ENCODE results near the gene PLXNA2. TPM values are rescaled to one million over a fixed set of nuclear protein-coding genes. Genes with fewer than 3 reads are reported as not detected.

PLXNA2 gene
- total RNA-seq, 1 experiment from 2014 or later, result 0.06 TPM

DNA sequence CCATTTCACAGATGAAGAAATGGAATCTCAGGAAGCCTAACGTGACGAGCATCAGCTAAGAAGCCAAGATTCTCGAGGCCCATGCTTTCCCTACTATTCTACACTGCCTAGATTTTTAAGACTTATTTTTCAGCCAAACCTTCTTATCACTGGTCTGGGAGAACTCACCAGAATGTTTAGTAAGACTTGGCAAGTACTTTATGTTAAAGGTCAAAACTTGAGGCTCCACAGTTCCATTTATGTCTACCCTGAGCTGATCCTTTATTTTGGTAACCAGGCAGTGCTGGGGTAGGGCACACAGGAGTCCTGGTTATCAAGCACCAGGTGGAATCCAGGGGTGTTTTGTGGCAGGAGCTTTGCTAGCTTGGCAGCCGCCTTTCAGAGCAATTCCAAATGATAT, 16.8 kb downstream of the PLXNA2 start:
- peaks cover 79% of the 10 kb centered on the region for H3K27me3 ChIP-seq (replicated peaks; ENCODE audit: insufficient read depth, low read depth, low read length, poor library complexity)
- H3K9me3 ChIP-seq (ENCODE audit: low read depth, low read length, poor library complexity, severe bottlenecking), result no peaks in the 10 kb centered on the region
- DNase-seq (ENCODE audit: low spot score), result no peak
- H3K4me3 ChIP-seq (ENCODE audit: low read depth, low read length, poor library complexity, severe bottlenecking), result no peak overlapping the region
- TF ChIP-seq, protein P1, sequence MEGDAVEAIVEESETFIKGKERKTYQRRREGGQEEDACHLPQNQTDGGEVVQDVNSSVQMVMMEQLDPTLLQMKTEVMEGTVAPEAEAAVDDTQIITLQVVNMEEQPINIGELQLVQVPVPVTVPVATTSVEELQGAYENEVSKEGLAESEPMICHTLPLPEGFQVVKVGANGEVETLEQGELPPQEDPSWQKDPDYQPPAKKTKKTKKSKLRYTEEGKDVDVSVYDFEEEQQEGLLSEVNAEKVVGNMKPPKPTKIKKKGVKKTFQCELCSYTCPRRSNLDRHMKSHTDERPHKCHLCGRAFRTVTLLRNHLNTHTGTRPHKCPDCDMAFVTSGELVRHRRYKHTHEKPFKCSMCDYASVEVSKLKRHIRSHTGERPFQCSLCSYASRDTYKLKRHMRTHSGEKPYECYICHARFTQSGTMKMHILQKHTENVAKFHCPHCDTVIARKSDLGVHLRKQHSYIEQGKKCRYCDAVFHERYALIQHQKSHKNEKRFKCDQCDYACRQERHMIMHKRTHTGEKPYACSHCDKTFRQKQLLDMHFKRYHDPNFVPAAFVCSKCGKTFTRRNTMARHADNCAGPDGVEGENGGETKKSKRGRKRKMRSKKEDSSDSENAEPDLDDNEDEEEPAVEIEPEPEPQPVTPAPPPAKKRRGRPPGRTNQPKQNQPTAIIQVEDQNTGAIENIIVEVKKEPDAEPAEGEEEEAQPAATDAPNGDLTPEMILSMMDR (conservative IDR thresholded peaks at IDR 0.05; ENCODE audit: low read depth, low read length), result no peak
- no peak for TF ChIP-seq EZH2 (IDR thresholded peaks at IDR 0.05; ENCODE audit: borderline replicate concordance, low read depth, low read length, poor library complexity, severe bottlenecking)
- H3K4me1 ChIP-seq (ENCODE audit: insufficient read depth, low read length, poor library complexity, severe bottlenecking), result no peaks in the 10 kb centered on the region
- intact Hi-C loops (cut with micrococcal nuclease; ENCODE audit: unreplicated experiment), result no loop called here
- ChIA-PET CTCF (no interaction called here), POLR2A (ENCODE audit: low non-redundant PET) (no interaction called here)
- no peaks in the 10 kb centered on the region for H3K36me3 ChIP-seq (ENCODE audit: insufficient read depth, low read length, poor library complexity, severe bottlenecking)
- H3K27ac ChIP-seq (ENCODE audit: low read depth, low read length, poor library complexity, severe bottlenecking), result no peak overlapping the region
- BruUV-seq (replicated peaks), result no TSS peak

DNA sequence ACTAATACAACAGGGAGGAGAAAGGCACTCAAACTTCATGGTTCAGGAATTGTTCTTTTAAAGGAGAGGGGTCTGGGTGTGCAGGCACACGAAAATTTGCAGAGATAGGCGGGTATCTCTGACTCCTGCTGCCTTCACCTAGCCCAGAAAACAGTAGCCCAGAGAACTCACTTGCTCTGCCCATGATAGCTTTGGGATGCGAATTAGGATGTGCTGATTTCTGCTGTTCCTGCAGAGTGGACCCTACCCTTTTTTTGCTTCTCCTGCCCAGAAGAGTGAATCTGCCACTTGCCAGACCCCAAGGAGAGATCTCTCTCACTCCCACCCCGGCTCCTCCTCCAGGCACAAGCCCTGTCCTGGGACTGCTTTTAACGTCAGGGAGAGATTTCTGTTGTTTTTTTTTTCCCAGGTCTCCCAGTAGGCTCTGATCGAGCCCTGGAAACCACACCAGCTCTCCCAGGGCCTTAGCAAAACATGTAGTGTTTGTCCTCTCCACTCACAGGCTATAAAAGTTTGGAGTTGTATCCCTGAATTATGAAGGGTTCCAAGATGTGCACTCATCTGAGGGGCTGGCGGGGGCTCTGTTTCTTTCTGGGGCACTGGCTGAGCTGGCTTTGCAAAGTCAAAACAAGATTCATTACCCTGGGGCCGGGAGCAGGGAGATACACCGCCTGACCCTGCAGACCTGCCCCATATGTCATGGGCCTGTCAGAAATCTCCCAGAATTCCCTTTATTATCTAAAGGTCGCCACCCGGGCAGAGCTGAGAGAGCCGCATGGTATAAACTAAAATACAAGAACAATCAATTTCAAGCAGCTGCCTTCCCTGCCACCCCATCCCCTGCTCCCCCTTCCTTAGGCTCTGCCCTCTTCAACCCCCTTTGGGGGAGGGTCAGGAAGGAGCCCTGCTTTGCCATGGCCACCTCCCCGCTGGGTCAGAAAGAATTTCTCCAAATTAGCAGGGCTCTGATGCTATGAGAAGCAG, 17.9 kb downstream of the PLXNA2 start:
- Histone ChIP-seq H3K4me1 (ENCODE audit: insufficient read depth, low read length, poor library complexity, severe bottlenecking) (no peaks in the 10 kb centered on the region), H3K4me3 (ENCODE audit: low read depth, low read length, poor library complexity, severe bottlenecking) (no peak overlapping the region), H3K9me3 (ENCODE audit: low read depth, low read length, poor library complexity, severe bottlenecking) (no peaks in the 10 kb centered on the region), H3K36me3 (ENCODE audit: insufficient read depth, low read length, poor library complexity, severe bottlenecking) (no peaks in the 10 kb centered on the region), H3K27me3 (replicated peaks; ENCODE audit: insufficient read depth, low read depth, low read length, poor library complexity) (peaks cover 81% of the 10 kb centered on the region), H3K27ac (ENCODE audit: low read depth, low read length, poor library complexity, severe bottlenecking) (no peak overlapping the region)
- BruUV-seq (replicated peaks), result no TSS peak
- TF ChIP-seq, protein P1 (conservative IDR thresholded peaks at IDR 0.05; ENCODE audit: low read depth, low read length), result no peak
- TF ChIP-seq EZH2 (IDR thresholded peaks at IDR 0.05; ENCODE audit: borderline replicate concordance, low read depth, low read length, poor library complexity, severe bottlenecking), result no peak
- no peak for DNase-seq (ENCODE audit: low spot score)
- intact Hi-C loops (cut with micrococcal nuclease; ENCODE audit: unreplicated experiment), result no loop called here
- ChIA-PET CTCF (interaction anchor here (0.6 kb wide), 2 partner anchors 204 to 339 kb away, joined by 4 to 13 read pairs; no protein-coding TSS in a partner anchor), POLR2A (ENCODE audit: low non-redundant PET) (no interaction called here)

DNA sequence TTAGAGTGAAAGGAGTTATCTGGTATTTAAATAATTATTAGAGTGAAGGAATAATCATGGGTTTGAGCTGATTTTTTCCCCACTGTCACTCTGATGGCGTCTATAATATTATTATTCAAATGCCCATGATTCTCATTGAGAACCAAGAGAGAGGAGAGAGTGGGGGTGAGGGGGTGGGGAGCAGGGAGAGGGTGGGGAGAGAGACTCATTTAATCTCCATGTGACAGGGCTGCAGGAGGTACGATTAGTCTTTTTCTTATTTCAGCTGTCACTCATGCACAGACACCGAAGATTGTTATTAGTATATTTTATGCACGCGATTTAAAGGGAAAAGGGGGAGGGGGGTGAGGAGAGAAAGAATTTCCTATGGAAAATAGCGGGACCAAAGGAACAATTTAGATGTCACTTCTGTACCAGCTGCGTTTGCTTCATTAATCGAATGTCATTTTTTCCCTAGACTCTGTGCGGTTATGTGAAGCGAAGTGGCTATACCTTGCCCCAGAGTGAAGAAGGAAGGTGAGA, 19.9 kb downstream of the PLXNA2 start:
- Histone ChIP-seq H3K9me3 (ENCODE audit: low read depth, low read length, poor library complexity, severe bottlenecking) (no peaks in the 10 kb centered on the region), H3K36me3 (ENCODE audit: insufficient read depth, low read length, poor library complexity, severe bottlenecking) (no peaks in the 10 kb centered on the region), H3K27me3 (replicated peaks; ENCODE audit: insufficient read depth, low read depth, low read length, poor library complexity) (peaks cover 64% of the 10 kb centered on the region), H3K4me1 (ENCODE audit: insufficient read depth, low read length, poor library complexity, severe bottlenecking) (no peaks in the 10 kb centered on the region), H3K27ac (ENCODE audit: low read depth, low read length, poor library complexity, severe bottlenecking) (no peak overlapping the region), H3K4me3 (ENCODE audit: low read depth, low read length, poor library complexity, severe bottlenecking) (no peak overlapping the region)
- no peak for DNase-seq (ENCODE audit: low spot score)
- BruUV-seq (replicated peaks), result no TSS peak
- intact Hi-C loops (cut with micrococcal nuclease; ENCODE audit: unreplicated experiment), result no loop called here
- ChIA-PET POLR2A (ENCODE audit: low non-redundant PET) (no interaction called here), CTCF (no interaction called here)
- TF ChIP-seq EZH2 (IDR thresholded peaks at IDR 0.05; ENCODE audit: borderline replicate concordance, low read depth, low read length, poor library complexity, severe bottlenecking), result no peak
- TF ChIP-seq, protein P1 (conservative IDR thresholded peaks at IDR 0.05; ENCODE audit: low read depth, low read length), result no peak
